ENCODE measurements around the gene BSG.
"Not testable (repeated sequence)": the region's sequence is repeated elsewhere in the genome, so short reads cannot be mapped to it uniquely, and the experiment has no call there.

BSG gene

DNA sequence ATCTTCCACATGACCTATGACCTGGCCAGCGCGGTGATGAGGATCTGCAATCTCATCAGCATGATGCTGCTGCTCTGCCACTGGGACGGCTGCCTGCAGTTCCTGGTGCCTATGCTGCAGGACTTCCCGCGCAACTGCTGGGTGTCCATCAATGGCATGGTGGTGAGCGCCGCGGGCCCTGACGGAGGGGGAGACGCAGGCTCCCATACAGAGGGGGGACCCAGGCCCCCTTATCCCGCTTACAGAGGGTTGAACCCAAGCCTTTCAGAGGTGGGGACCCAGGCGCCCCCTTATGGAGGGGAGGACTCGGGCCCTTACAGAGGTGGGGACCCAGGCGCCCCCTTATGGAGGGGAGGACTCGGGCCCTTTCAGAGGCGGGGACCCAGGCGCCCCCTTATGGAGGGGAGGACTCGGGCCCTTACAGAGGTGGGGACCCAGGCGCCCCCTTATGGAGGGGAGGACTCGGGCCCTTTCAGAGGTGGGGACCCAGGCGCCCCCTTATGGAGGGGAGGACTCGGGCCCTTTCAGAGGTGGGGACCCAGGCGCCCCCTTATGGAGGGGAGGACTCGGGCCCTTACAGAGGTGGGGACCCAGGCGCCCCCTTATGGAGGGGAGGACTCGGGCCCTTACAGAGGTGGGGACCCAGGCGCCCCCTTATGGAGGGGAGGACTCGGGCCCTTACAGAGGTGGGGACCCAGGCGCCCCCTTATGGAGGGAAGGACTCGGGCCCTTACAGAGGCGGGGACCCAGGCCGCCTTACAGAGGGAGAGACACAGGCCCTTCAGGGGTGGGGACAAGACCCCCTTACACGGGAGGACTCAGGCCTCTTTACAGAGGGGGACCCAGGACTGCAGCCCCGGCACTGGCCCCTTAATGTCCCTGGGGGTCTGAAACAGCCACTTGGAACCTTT is 32.9 kb downstream of the BSG start:
- DNase-seq: not testable (repeated sequence)

DNA sequence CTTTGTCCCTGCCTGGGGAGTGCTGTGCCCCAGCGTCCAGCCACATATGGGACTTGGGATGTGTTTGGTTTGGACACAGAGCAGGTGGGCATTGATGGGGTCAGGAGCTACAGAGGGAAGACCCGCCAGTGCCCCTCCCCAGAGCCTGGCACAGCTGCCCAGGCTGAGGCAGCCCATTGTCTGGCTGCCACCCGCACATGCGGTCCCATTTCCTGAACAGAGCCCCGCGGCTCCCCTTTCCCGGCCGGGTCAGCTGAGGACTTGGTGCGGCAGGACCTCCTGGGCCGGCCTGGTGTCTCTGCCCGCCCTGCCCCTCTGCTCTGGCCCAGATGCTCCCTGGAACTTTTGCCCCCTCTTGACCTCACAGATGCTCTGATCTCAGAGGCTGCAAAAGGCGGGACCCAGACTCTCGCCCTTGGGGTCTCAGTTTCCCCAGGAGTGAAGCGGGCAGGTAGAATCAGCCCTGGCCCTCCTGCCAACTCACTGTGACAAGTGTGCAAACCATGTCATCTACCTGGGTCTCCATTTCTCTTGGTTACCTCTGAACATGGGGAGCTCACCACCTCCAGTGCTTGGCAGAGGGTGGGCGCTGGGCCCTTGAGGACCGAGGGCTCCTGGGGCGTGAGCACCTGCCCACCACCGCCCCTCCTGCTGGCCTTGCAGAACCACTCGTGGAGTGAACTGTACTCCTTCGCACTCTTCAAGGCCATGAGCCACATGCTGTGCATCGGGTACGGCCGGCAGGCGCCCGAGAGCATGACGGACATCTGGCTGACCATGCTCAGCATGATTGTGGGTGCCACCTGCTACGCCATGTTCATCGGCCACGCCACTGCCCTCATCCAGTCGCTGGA is 35.1 kb downstream of the BSG start:
- DNase-seq: no peak

DNA sequence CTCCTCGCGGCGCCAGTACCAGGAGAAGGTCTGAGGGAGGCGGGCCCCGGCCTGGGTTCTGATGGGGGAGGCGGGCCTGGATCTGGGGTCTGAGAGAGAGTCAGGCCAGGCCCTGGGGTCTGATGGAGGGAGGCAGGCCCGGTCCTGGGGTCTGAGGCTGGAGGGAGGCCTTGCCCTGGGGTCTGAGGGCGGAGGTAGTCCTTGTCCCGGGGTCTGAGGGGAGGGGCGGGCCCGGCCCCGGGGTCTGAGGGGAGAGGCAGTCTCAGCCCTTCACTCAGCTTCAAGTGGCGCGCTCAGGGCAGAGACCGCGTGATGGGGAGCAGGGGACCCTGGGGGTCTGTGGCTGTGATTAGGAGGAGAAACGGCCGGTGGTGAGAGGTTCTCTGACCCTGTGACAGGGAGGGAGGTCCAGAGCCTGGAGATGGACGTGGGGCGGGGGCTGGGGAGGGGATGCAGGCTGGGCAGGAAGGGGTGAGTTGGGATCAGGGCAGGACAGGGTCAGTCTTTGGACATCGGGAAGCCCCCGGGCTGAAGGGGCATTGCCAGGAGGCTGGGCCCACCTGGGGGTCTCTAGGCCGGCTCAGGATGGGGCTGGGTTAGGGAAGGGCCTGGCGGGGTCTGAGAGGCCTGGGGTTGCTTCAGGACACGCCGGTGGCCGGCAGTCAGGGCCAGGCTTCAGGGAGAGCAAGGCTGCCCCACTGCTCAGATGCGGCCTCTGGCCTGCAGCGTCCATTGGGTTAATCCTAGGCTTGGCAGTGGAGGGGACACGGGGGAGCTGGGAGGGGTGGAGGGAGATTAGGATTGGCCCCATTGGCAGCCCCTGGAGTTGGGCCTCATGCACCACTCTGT is 36.0 kb downstream of the BSG start:
- DNase-seq: no peak

DNA sequence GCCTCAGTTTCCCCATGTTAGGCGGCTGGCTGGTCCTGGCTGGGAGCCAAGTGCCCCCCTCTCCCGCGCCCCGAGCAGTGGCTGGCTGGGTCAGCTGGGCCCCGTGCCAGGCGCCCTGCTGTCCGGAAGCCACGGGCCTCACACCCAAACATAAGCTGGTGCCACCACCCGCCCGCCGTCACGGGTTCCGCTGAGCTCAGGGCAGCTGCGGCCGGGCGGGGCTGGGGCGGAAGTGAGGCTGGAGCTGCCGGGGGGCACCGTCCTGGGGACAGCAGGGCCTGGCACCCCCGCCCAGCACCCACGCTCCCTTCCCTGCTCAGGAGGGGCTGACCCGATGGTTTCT is 36.6 kb downstream of the BSG start:
- DNase-seq: no peak

DNA sequence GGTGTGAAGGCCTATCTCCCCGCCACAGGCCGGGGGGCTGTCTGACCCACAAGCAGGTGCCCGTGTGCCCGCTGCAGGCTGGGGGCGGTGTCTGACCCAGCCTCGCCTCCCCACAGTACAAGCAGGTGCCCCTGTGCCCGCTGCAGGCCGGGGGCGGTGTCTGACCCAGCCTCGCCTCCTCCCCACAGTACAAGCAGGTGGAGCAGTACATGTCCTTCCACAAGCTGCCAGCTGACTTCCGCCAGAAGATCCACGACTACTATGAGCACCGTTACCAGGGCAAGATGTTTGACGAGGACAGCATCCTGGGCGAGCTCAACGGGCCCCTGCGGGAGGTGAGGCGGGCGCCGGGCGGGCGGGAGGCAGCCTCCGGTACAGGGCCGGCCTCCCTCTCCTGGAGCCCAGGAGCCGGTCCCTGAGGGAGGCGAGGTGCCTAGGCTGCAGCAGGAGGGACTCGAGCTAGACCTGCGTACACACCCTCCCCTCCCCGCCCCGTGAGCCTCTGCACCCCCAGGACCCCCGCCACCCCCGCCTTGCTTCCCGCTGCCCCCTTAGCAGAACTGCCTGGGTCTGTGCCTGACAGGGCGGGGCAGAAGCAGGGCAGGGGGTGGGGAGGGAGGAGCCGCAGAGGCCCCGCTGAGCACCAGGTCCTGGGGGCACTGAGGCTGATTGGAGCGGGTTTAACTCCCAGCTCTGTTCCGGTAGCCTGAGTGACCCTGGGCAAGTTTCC is 37.8 kb downstream of the BSG start:
- DNase-seq: no peak

DNA sequence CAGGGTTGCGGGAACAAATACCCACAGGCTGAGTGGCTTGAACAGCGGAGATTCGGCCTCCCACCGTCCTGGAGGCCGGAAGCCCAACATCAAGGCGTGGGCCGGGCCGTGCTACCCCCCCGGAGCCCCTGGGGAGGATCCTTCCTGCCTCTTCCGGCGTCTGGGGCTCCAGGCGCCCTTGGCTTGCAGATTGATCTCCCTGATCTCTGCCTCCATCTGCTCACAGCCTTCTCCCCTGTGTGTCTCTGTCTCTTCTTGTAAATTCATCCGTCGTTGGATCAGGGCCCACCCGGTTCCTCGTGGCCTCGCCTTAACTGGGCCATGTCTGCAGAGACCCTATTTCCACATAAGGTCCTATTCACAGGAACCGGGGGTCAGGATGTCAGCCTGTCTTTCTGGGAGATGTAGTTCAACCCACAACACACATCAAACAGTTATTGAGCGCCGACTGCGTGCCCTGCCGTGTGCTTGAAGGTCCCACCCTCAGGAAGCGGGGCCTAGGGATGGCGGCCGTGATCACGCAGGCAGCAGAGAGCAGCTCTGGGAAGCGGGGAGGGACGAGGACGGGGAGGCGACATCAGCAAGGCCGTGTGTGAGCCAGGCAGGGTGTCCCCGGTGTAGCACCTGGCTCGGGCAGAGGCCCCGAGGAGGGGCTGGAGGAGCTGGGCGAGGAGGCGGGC is 38.5 kb downstream of the BSG start:
- peak; percentile 91 for DNase-seq

DNA sequence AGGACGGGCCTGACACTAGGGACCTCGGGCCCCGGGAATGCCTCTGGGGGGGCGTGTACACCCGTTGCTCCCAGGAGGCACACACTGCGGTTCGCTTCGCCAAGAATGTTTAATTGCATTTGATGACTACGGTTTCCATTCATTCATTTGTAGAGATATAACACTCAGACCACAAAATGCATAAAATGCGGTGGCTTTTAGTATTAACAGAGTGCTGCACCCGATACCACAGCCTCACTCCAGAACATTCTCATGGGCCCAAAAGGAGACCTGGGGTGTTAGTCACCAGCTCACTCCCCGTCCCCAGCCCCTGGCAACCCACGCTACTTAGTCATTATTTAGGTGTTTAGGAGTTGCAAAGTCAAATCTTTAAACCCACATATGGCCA is 39.1 kb downstream of the BSG start:
- DNase-seq: peak; percentile 97

DNA sequence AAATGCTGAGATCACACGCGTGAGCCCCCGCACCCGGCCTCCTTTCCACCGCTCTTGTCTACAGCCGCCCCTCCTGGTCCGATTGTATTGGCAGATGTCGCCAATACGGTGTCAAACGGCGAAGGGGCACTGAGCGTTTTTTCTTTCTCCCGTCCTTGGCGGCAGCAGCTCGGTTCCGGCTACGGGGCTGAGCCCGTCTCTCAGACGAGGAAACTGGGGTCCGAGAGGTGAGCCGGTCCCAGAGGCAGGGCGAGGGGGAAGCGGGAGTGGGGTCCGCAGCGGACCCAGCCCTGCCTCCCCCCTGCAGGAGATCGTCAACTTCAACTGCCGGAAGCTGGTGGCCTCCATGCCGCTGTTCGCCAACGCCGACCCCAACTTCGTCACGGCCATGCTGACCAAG is 40.5 kb downstream of the BSG start:
- DNase-seq: no peak

DNA sequence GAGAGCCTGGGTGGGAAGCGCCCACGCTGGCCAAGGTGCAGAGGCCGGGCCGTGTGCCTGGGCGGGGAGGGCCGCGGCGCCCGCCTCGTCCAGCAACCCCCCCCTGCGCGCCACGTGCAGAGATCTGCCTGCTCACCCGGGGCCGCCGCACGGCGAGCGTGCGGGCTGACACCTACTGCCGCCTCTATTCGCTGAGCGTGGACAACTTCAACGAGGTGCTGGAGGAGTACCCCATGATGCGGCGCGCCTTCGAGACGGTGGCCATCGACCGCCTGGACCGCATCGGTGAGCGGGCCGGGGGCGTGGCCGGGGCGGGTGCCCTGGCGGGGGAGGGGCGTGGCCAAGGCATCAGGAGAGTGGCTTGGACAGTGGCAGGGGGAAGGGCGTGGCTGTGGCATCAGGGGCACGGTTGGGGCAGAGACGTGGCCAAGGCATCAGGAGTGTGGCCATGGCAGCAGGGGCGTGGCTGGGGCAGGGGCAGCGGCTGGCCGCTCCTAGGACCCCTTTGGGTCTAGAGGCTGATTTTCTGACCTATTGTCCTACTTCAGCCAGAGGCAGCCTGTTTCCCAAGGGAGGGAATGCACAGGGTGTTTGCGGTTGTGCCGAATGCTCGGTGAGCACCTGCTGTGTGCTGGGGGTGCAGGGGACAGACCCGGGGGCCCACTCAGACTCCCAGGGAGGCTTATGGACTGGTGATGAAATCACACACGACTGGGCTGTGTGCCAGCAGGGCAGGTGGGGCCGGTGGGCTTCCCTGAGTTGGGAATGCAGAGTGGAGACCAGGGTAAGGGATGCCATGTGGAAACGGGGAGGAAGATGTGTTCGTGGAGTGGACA is 41.6 kb downstream of the BSG start:
- no peak for DNase-seq

DNA sequence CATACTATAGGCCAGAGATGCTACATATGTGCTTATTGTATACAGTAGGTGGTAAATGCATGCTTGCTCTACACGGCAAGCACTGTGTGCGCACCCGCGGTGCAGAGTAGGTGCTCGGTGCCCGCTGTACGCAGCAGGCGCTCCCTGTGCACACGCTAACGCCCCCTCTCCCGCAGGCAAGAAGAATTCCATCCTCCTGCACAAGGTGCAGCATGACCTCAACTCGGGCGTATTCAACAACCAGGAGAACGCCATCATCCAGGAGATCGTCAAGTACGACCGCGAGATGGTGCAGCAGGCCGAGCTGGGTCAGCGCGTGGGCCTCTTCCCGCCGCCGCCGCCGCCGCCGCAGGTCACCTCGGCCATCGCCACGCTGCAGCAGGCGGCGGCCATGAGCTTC is 43.2 kb downstream of the BSG start:
- no peak for DNase-seq

DNA sequence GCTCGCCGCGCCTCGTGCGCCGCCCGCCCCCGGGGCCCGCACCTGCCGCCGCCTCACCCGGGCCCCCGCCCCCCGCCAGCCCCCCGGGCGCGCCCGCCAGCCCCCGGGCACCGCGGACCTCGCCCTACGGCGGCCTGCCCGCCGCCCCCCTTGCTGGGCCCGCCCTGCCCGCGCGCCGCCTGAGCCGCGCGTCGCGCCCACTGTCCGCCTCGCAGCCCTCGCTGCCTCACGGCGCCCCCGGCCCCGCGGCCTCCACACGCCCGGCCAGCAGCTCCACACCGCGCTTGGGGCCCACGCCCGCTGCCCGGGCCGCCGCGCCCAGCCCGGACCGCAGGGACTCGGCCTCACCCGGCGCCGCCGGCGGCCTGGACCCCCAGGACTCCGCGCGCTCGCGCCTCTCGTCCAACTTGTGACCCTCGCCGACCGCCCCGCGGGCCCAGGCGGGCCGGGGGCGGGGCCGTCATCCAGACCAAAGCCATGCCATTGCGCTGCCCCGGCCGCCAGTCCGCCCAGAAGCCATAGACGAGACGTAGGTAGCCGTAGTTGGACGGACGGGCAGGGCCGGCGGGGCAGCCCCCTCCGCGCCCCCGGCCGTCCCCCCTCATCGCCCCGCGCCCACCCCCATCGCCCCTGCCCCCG is 43.8 kb downstream of the BSG start:
- DNase-seq: no peak

DNA sequence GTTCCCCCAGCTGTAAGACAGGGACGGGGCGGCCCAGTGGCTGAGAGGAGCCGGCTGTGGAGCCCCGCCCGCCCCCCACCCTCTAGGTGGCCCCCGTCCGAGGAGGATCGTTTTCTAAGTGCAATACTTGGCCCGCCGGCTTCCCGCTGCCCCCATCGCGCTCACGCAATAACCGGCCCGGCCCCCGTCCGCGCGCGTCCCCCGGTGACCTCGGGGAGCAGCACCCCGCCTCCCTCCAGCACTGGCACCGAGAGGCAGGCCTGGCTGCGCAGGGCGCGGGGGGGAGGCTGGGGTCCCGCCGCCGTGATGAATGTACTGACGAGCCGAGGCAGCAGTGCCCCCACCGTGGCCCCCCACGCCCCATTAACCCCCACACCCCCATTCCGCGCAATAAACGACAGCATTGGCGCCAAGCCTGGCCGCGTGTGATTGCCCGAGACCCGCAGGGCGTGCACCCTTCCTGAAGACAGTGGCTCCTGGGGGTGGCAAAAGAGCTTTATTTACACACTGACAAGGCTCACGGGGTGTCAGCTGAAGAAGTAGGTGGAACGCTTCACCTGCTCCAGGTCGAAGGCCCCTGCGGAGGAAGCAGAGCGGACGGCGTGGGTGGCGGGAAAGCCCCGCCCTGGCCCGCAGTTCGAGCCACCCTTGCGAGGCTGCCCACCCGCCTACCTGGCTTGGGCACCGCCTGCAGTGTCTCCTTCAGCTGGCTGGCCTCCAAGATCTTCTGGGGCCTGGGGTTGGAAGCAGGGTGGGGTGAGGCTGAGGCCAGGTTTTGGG is 44.5 kb downstream of the BSG start:
- DNase-seq: no peak

DNA sequence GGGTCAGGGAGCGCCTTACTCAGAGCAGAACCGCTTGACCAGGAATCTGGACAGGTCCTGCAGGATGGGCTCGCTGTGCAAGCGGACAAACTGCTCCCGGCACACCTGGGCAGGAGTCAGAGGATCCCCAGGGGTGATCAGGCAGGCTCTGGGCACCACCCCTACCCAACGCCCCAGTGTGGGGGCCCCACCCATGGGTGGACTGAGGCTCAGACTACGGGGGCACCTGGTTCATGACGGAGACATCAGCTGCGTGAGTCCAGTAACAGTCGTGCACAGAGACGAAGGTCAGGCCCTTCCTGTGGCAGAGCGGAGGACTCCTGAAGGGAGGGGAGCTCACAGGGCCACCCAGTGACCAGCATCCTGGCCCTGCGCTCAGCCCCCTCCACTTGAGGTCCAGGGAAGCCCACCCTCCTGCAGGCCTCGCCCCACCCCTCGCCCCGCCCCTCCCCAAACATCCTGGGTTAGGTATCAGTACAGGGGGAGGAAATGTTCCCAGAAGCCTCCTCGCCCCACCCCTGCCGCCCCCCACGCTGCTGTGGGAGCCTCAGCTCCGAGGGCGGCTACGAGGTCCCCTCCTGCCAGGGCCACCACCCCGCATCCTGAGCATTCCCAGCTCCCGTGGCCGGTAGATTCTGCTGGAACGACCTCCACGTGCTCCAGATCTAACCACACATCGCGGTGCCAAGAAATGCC is 45.3 kb downstream of the BSG start:
- DNase-seq: no peak

DNA sequence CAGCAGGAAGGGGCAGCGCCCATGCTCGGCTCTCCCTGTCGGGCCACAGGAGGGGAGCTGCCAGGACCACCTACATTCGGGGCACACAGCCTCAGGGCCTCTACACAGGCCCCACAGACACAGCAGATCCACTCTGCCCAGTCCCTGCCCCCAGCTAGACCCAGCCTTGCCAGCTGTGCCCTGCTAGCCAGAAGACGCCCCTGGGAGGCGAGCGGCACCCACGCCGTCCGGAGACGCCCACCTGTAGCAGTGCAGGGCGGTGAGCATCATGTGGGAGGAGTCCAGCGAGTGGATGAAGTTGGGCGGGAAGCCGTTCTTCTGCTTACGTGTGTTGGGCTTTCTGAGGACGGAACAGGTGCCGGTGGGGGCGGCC is 45.8 kb downstream of the BSG start:
- DNase-seq: no peak

DNA sequence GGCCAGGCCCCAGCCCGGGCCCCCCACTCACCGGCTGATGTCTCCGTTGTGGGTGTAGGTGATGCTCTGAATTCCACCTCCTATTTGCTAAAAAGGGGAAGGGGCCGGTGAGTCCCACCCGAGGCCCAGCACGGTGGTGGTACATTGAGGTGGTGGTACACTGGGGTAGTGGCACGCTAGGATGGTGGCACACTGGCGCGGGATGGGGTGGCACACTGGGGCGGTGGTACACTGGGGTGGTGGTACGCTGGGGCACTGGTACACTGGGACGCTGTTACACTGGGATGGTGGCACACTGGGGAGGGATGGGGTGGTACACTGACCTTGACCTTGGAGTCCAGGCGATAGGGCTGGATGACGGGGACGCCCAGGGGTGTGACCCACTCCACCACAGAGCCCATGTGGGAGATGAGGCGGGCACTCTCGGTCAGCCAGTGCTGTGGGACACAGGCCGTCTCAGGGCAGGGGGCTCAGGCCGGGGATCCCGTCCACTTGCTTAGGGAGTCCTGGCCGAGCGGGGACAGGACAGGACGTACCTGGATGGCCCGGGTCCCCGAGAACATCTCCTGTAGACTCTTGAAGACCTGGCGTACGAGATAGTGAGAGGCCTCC is 46.4 kb downstream of the BSG start:
- no peak for DNase-seq

DNA sequence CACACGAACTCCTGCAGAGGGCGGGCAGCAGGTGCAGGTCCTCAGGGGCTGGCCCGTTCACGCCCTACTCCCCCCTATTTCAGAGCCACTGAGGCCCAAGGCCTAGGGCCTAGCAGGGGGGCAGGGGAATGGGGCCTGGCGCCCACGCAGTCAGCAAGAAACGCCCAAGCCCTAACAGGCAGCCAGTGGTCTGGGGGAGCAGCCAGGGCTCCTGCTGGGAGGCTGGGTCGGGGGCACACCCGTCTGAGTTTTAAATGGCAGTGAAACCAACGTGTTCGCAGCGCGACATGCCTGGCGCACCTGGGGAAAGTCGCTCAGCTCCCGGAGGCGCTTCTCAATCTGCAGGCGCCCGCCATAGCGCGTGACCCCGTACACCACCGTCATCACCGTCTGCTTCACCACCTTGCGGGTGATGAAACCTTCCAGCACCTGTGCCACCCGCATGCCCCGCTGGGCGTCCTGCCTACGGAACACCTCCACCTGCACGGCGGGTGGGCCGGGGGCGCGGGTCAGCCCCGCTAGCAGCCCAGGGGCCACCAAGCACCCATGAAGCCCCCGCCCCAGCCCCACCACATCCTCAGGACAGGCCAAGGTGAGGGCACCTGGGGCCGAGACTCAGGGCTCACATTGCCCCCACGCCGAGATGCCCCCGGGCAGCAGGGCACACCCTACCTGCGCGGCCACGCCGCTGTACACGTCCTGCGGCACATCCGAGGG is 47.0 kb downstream of the BSG start:
- no peak for DNase-seq

DNA sequence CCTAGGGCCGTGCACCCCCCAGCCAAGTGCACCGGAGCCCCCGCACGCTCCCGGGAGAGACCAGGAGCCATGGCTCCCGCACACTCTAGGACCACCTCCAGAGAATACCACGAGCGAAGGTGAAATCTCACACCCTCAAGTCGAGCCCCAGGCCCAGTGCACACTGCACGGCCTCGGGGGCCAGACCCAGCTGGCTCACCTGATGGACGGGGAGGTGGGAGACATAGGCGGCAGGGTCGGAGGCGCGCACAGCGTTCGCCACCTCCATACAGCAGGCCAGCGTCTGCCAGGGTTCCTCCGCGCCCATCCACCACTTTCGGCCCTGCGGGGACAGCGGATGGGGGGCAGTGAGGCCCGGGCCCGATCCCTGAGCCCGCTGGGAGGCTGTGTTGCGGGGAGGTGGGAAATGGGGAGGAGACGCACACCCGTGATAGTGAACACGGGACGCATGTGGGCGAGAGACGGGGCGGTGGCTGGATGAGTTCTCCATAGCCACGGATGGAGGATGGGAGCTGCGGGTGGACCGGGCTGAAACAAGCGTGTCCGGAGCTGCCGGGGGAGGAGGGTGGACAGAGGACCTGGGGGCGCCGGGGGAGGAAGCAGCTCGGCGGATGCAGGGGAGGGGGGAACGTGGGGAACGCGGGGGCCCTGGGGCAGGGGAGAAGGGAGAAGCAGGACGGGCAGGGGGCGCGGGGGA is 47.9 kb downstream of the BSG start:
- no peak for DNase-seq

All from fibroblast of skin of back (primary cell).